ENCODE measurements around the gene SAMD13. TPM values are rescaled to one million over a fixed set of nuclear protein-coding genes. Genes with fewer than 3 reads are reported as not detected.

Gene SAMD13
- total and polyA plus RNA-seq, 2 of the 8 experiments (the other 6 are each of a cell fraction or from before 2014, with no cell fraction given) = 0.86 to 2.3 TPM

DNA sequence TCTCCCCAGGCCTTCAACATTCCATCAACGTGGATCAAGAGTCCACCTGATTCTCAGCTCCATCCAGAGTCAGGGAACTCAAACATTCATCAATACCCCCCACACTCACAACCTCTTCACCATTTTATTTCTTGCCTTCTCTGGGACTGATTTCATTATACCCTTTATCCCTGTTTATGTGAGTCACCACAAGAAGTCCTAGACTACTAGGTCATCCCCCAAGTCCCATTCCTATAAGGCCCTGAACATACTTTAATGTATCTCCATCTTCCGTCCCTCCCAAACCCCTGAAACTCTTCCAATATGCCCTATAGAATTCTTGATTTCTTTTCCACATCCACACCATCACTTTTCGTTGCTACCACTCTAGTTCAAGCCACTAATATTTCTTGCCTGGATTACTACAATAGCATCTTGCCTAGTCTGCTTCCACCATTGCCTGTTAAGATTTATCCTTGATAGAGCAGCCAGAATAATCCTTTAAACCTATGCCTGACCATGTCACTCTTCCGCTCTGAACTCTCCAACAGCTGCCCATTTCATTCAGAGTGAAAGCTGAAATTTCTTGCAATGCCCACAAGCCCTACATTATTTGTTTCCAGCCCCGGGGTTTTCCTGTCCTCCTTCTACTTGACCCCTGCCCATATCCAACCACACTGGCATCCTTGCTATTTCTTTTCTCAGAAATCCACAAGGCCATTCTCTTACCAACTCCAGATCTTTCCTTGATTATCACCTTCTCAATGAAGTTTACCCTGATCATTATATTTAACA is 9.4 kb upstream of the SAMD13 start:
- FAIRE-seq = no peak
- H2BK15ac ChIP-seq (ENCODE audit: low read length) = no peak overlapping the region

More for the DNA sequence above, 9.4 kb upstream of the SAMD13 start:
- POLR2A ChIA-PET (ENCODE audit: partially characterized antibody) = interaction anchor here (0.6 to 1.1 kb wide), 2 partner anchors 11 to 757 kb away, joined by 3 to 4 read pairs; no protein-coding TSS in a partner anchor
- no peak overlapping the region for H2BK20ac ChIP-seq (ENCODE audit: low read length)
- 92% methylated on average over 5 of the region's 5 CpGs; no CpG with 5 or more reads in 1 of the 2 experiments for WGBS, 2 experiments (ENCODE audit: extremely low coverage in 1 of 2, insufficient coverage in 1 of 2, insufficient read length in 1 of 2, insufficient replicate concordance in 2 of 2, low coverage in 1 of 2, low lambda C conversion rate in 2 of 2, missing lambda C conversion rate in 1 of 2)
- peaks cover 7 to 15% of the 10 kb centered on the region in 2 experiments; a peak in 3 of 4 replicates for H3K9me3 ChIP-seq (ENCODE audit: insufficient read depth in 2 of 2, low read depth in 1 of 2, low read length in 1 of 2)
- H3K27ac ChIP-seq (ENCODE audit: low read depth, low read length) = no peak overlapping the region
- no peaks in the 10 kb centered on the region for H3K27me3 ChIP-seq (replicated peaks in 1 of 4; ENCODE audit: control insufficient read depth in 3 of 4, extremely low read depth in 1 of 4, insufficient read depth in 3 of 4, low read length in 3 of 4)
- no peak overlapping the region for H3K14ac ChIP-seq (ENCODE audit: insufficient read length)
- no peak overlapping the region for H3K56ac ChIP-seq (replicated peaks; ENCODE audit: insufficient read length, low read depth, low read length)
- no peak overlapping the region for H3K23ac ChIP-seq (ENCODE audit: insufficient read length)
- no peak overlapping the region for H3K18ac ChIP-seq (ENCODE audit: extremely low read depth, low read length)
- no peak overlapping the region for H4K5ac ChIP-seq (ENCODE audit: insufficient read length, low read depth, low read length)
- H3K4me3 ChIP-seq (ENCODE audit: extremely low read depth in 1 of 4, insufficient read depth in 2 of 4, low read depth in 3 of 4, low read length in 4 of 4) = no peak overlapping the region
- peaks cover 0 to 6% (median 0%) of the 10 kb centered on the region in 4 experiments; a peak in 2 of 8 replicates for H3K36me3 ChIP-seq (ENCODE audit: control insufficient read depth in 2 of 4, insufficient read depth in 4 of 4, low read length in 3 of 4)
- no peak overlapping the region for H2BK5ac ChIP-seq (ENCODE audit: low read depth, low read length)
- H3K79me1 ChIP-seq (ENCODE audit: low read depth, low read length) = no peaks in the 10 kb centered on the region
- peaks cover 2% of the 10 kb centered on the region; the same call in 1 of the 2 replicates for H3K23me2 ChIP-seq (ENCODE audit: low read depth, low read length)
- no peak overlapping the region for H2AFZ ChIP-seq (ENCODE audit: low read length)
- no peak overlapping the region for H2BK120ac ChIP-seq (replicated peaks; ENCODE audit: low read depth, low read length)
- H4K91ac ChIP-seq (replicated peaks; ENCODE audit: insufficient read length, low read length) = no peak overlapping the region
- H4K8ac ChIP-seq (ENCODE audit: extremely low read depth, insufficient read depth, low read length) = no peak overlapping the region
- H3K4me1 ChIP-seq (replicated peaks in 1 of 4; ENCODE audit: control insufficient read depth in 3 of 4, insufficient read depth in 4 of 4, low read length in 3 of 4) = no peaks in the 10 kb centered on the region; a peak in 1 of 7 replicates
- H2AK5ac ChIP-seq (ENCODE audit: low read depth, low read length) = no peak overlapping the region
- no peak overlapping the region for H3K4ac ChIP-seq (replicated peaks; ENCODE audit: insufficient read length, low read depth, low read length)
- no peaks in the 10 kb centered on the region for H3K79me2 ChIP-seq (ENCODE audit: control insufficient read depth in 1 of 2, insufficient read depth in 2 of 2, low read length in 2 of 2)
- H3K4me2 ChIP-seq (ENCODE audit: insufficient read depth in 1 of 2, low read depth in 2 of 2, low read length in 2 of 2) = no peak overlapping the region
- no peak overlapping the region for H2BK12ac ChIP-seq (ENCODE audit: low read depth, low read length)
- no peak for TF ChIP-seq YY1 (IDR thresholded peaks at IDR 0.05; ENCODE audit: low read depth, low read length)
- TF ChIP-seq SP2 (IDR thresholded peaks at IDR 0.05; ENCODE audit: low read length) = no peak
- no peak for TF ChIP-seq RFX5 (IDR thresholded peaks at IDR 0.05; ENCODE audit: borderline replicate concordance, low read depth, low read length)
- TF ChIP-seq, protein P1, sequence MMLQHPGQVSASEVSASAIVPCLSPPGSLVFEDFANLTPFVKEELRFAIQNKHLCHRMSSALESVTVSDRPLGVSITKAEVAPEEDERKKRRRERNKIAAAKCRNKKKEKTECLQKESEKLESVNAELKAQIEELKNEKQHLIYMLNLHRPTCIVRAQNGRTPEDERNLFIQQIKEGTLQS (IDR thresholded peaks at IDR 0.05; ENCODE audit: insufficient read depth, low read depth, low read length) = no peak
- no peak for TF ChIP-seq CTBP2 (IDR thresholded peaks at IDR 0.05; ENCODE audit: borderline replicate concordance, insufficient read depth, insufficient read length, low read length)
- TF ChIP-seq HDAC2 (IDR thresholded peaks at IDR 0.05; ENCODE audit: borderline replicate concordance in 1 of 2, low read depth in 2 of 2, low read length in 2 of 2) = no peak
- no peak for TF ChIP-seq E2F6 (IDR thresholded peaks at IDR 0.05)
- no peak for TF ChIP-seq TEAD4 (IDR thresholded peaks at IDR 0.05; ENCODE audit: low read depth, low read length)
- no peaks in the 10 kb centered on the region for H4K20me1 ChIP-seq (replicated peaks in 1 of 2; ENCODE audit: control insufficient read depth in 1 of 2, insufficient read depth in 2 of 2, low read length in 2 of 2)
- no peak for DNase-seq (ENCODE audit: low read depth in 1 of 2, low spot score in 2 of 2)
- no peak overlapping the region for H3K9ac ChIP-seq (replicated peaks in 1 of 4; ENCODE audit: extremely low read depth in 1 of 4, low read depth in 3 of 4, low read length in 3 of 4)
- CTCF ChIA-PET (ENCODE audit: partially characterized antibody) = no interaction called here
